Right lobe of liver (tissue), 6 donors: ENCODE results near the gene MAL. TPM values are rescaled to one million over a fixed set of nuclear protein-coding genes. Genes with fewer than 3 reads are reported as not detected.
A peak's percentile ranks its signal among the peaks of the same experiment; 100 is the strongest.

Experiments
- ATAC-seq, 4 donors: fragments of 200-7000 bp; cut with Tn5 transposase; one replicate each; pipeline ENCODE4 v1.9.1; 2020; ENCODE audit warnings: mild to moderate bottlenecking in 4 of 4, moderate library complexity in 4 of 4
- DNase-seq, 3 donors: peaks; one replicate each; pipeline ENCODE4 v3.0.0-alpha.2; 2020
- H3K27ac ChIP-seq, 3 donors: fragments of 200-600 bp; one replicate each; pipeline ENCODE4 v1.8.0; 2022
- H3K27me3 ChIP-seq, 2 donors: fragments of 200-600 bp; one replicate each; pipeline ENCODE4 v1.8.0; 2022
- H3K36me3 ChIP-seq, 4 donors: fragments of 200-600 bp; sonication (generic) in 1 of 4; one replicate each; pipeline versions ENCODE4 v1.5.1 to v1.8.0; 2017 to 2022; ENCODE audit warnings: control low read depth in 1 of 4
- H3K4me1 ChIP-seq, 4 donors: fragments of 200-600 bp; sonication (generic) in 1 of 4; one replicate each; pipeline versions ENCODE4 v1.5.1 to v1.8.0; 2017 to 2022; ENCODE audit warnings: control low read depth in 1 of 4
- H3K4me3 ChIP-seq, 3 donors: fragments of 200-600 bp; one replicate each; pipeline ENCODE4 v1.8.0; 2022
- H3K9me3 ChIP-seq, 4 donors: fragments of 200-600 bp; sonication (generic) in 1 of 4; one replicate each; pipeline versions ENCODE4 v1.5.1 to v1.8.0; 2017 to 2022; ENCODE audit warnings: control low read depth in 1 of 4
- POLR2A ChIP-seq: fragments of 450-650 bp; IDR thresholded peaks from one replicate; pipeline ENCODE4 v1.6.1; 2017; ENCODE audit warnings: antibody characterized with exemption, mild to moderate bottlenecking
- WGBS: methylation state at CpG from one replicate; pipeline ENCODE4 v1.1.6; 2018; ENCODE audit warnings: low coverage, low lambda C conversion rate; ENCODE audit not compliant: insufficient coverage; ENCODE audit errors: missing lambda C conversion rate; 5-methylcytosine and 5-hydroxymethylcytosine counted together
- intact Hi-C, 2 donors: fragments of 100-400 bp; cut with DNase I; formaldehyde crosslinking; loops; one replicate each; pipeline versions ENCODE4 v1.11.2 to v1.14.1; 2022
- total RNA-seq, 6 experiments: library from RNA; depleted of rRNA in 2 of 6; stranded (reverse); fragments of >200 nt in 2 of 6; fragmentation: NEBNext Ultra II Directional in 3 of 6; extraction: Animal tissue kit (Norgen Biotek cat#: 25700) in 3 of 6; gene quantifications; one replicate each; pipeline versions ENCODE4 v1.1.0 to v1.2.4, GENCODE V29; 2016 to 2023
- TF ChIP-seq, protein P1 (sequence below), 4 donors: fragments of 200-600 bp in 3 of 4; fragments of 450-650 bp in 1 of 4; IDR thresholded peaks; one replicate each; pipeline versions ENCODE4 v1.5.1 to v1.8.0; 2016 to 2022; ENCODE audit warnings: antibody characterized with exemption in 4 of 4, mild to moderate bottlenecking in 2 of 4
- donor health status: DM: no; HTN: yes; CAD: no.
- donor health status: DM: no; HTN: no; CAD: no.
- donor health status: DM: no; HTN: no; CAD: no.
- donor health status: DM: no; HTN: yes; CAD: no.
- donor health status: DM: no; HTN: yes; CAD: no.

Gene MAL
- total RNA-seq, 6 experiments from 2014 or later, result 0.24 TPM; not detected in 5

DNA sequence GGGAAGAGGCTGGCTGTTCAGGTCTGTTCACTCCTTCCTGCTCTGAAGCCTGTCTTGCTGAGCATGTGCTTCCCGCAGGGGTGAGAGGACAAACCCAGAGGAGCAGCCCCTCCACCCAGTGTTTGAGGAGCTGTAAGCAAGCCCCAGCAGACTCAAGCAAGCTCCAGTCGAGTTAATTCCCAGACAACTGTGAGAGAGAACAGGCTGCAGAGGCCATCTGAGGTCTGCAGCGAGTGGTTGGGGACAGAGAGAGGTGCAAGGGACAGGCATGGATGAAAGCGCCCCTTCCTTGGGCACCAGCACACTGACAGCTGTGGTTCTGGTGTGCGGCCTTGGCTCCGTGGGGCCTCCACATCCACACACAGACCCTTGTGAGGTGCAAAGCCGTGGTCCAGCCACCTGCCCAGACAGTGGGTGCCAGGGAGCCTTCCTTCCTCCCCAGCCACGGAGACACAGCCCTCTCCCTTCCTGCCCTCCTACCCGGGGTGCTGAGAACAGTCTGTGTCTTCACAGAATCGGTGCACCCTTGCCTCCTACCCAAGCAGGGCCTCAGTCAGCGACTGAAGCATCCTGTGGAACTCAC is 36.2 kb downstream of the MAL start:
- no peaks in the 10 kb centered on the region for H3K36me3 ChIP-seq
- H3K27ac ChIP-seq, result no peak overlapping the region
- H3K4me3 ChIP-seq, result no peak overlapping the region
- H3K9me3 ChIP-seq, result no peaks in the 10 kb centered on the region
- DNase-seq (no peak), ATAC-seq (peak in 1 of 4 donors; percentile 13)
- H3K4me1 ChIP-seq, result no peaks in the 10 kb centered on the region
- H3K27me3 ChIP-seq, result no peaks in the 10 kb centered on the region
- intact Hi-C loops, result no loop called here
- TF ChIP-seq, protein P1, sequence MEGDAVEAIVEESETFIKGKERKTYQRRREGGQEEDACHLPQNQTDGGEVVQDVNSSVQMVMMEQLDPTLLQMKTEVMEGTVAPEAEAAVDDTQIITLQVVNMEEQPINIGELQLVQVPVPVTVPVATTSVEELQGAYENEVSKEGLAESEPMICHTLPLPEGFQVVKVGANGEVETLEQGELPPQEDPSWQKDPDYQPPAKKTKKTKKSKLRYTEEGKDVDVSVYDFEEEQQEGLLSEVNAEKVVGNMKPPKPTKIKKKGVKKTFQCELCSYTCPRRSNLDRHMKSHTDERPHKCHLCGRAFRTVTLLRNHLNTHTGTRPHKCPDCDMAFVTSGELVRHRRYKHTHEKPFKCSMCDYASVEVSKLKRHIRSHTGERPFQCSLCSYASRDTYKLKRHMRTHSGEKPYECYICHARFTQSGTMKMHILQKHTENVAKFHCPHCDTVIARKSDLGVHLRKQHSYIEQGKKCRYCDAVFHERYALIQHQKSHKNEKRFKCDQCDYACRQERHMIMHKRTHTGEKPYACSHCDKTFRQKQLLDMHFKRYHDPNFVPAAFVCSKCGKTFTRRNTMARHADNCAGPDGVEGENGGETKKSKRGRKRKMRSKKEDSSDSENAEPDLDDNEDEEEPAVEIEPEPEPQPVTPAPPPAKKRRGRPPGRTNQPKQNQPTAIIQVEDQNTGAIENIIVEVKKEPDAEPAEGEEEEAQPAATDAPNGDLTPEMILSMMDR (IDR thresholded peaks at IDR 0.05), result no peak
- no peak for TF ChIP-seq POLR2A
- 40% methylated on average over 2 of the region's 11 CpGs for WGBS

DNA sequence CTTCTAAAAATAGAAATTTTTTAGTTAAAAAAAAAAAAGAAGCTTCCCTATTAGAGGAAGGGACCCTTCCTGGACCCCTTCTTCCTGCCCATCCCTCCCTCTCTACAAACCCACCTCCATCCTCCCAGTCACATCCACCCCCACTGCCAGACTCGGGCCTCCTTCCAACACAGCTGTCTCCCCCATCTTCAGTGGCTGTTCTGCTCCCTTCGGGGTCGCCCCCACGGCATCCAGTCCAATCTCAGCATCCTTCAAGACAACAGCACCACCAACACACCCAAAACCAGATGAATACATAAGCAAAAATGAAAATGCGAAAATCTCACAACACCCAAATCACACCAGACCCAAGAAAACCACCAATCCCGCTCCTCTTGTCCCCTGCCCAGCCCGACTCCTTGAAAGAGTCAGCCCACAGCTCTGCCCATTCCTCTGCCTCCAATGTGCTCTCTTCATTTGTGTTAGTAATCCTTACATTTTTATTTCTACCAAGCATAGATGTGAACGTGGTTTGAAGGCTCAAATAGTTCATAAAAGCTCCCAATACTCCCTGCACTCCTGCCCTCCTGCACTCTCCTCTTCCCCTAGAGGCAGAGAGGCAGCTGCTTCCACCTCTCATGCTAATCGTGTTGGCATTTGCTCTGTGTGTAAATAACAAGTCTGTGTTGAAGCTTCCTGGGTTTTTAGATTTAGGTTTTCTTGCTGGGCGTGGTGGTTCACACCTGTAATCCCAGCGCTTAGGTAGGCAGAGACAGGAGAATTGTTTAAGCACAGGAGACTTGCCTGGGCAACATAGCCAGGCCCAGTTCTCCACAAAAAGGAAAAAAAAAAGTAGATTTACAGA is 37.0 kb downstream of the MAL start:
- Histone ChIP-seq H3K36me3 (no peaks in the 10 kb centered on the region), H3K4me3 (no peak overlapping the region), H3K27me3 (no peaks in the 10 kb centered on the region), H3K4me1 (no peaks in the 10 kb centered on the region), H3K9me3 (no peaks in the 10 kb centered on the region), H3K27ac (no peak overlapping the region)
- WGBS, result 44% methylated on average over 9 of the region's 11 CpGs
- TF ChIP-seq, protein P1 (IDR thresholded peaks at IDR 0.05), result no peak
- no peak for TF ChIP-seq POLR2A
- DNase-seq (no peak), ATAC-seq (no peak)
- intact Hi-C loops, result no loop called here

DNA sequence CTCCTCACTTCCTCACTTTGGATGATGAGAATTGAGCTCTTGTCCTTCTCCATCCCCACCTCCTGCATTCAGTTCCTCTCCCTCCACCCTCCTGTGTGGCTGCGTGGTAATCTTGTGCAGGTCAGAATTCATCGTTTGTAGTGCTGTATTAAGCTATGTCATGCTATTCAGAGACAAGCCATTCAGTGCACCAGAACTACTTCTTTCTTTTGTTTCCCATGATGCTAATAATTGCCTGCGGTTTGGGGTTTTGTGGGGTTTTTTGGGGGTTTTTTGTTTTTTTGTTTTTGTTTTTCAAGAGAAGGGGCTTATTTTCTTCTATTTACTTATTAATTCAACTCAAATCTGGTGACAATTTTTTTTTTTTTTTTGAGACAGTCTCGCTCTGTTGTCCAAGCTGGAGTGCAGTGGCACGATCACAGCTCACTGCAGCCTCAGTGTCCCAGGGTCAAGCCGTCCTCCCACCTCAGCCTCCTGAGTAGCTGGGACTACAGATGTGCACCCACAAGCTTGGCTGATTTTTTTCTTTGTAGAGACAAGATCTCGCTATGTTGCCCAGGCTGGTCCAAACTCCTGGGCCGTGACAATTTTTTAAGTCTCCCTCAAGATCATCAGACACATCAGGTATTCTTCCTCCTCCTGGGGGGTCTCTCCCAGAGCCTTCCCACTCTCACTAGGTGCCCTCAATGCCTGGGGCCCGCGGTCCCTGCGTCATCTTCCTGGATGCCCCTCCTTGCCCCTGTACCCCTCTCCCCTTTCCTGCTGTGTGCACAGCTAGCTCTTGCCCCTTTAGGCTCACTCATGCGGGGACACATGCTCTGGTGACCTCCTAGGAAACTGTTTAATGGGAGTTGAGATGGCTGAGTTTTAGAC is 37.8 kb downstream of the MAL start:
- Histone ChIP-seq H3K4me3 (no peak overlapping the region), H3K27ac (no peak overlapping the region), H3K9me3 (no peaks in the 10 kb centered on the region), H3K36me3 (no peaks in the 10 kb centered on the region), H3K4me1 (no peaks in the 10 kb centered on the region), H3K27me3 (no peaks in the 10 kb centered on the region)
- no peak for ATAC-seq
- intact Hi-C loops, result no loop called here
- no peak for TF ChIP-seq POLR2A
- TF ChIP-seq, protein P1 (IDR thresholded peaks at IDR 0.05), result no peak
- WGBS, result 55% methylated on average over 10 of the region's 12 CpGs
- no peak for DNase-seq

DNA sequence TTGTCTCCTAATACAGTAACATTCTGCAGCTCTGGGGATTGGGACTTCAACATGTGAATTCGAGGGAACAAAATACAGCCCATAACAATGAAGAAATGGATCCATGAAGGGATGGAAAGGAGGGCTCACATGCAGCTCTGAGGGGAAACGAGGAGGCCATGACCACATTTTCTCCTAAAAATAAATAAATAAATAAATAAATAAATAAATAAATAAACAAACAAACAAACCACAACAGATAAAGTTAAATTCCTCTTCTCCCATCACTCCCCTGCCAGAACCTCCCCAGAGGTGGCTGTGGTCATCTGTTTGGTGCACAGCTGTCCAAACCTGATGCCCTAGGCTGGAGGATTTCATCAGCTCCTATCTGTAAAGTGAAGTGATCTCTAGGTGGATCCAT is 42.7 kb downstream of the MAL start:
- ATAC-seq, result no peak
- Histone ChIP-seq H3K4me1 (no peaks in the 10 kb centered on the region), H3K27me3 (no peaks in the 10 kb centered on the region), H3K27ac (no peak overlapping the region), H3K4me3 (no peak overlapping the region), H3K9me3 (no peaks in the 10 kb centered on the region), H3K36me3 (no peaks in the 10 kb centered on the region)
- no peak for TF ChIP-seq POLR2A
- TF ChIP-seq, protein P1 (IDR thresholded peaks at IDR 0.05), result no peak
- DNase-seq, result no peak
- intact Hi-C loops, result no loop called here
- 62% methylated on average over 2 of the region's 2 CpGs for WGBS
